ENCODE measurements around the gene CATSPER4. TPM values are rescaled to one million over a fixed set of nuclear protein-coding genes. Genes with fewer than 3 reads are reported as not detected.

The CATSPER4 gene
- not detected in 2 replicates for total RNA-seq

DNA sequence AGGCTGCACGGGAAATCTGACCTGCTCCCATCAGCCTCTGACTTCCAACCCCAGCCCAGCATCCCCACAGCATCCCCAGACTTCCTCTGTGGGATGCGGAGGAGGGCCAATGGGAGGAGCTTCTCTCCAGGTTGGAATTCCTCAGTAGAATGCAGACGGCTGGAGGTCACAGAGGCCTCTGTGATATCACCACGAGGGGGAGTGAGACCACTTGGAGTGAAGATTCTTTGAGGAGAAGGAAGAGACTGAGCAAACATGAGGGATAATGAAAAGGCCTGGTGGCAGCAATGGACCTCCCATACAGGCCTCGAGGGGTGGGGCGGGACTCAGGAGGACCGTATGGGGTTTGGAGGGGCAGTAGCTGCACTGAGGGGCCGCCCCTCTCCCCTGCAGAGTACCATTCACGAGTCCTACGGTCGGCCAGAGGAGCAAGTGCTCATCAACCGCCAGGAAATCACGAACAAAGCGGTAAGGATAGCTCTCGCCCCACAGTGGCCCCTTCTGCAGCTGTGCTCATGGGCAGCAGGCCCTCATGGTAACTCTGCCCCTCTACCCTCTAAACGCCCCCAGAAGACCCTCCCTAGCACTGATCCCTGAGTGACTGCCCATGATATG lies at the start of gene CATSPER4:
TSS of gene CATSPER4 (plus strand) at position 230 of the 615 bp plus-strand sequence. CDS start at position 256, 26 bp downstream.
- no peak within 1 kb of the TSS for H3K4me3 ChIP-seq (ENCODE audit: low read depth, low read length)
- peak; percentile 8 for DNase-seq (ENCODE audit: low read depth)
- TF ChIP-seq CTCF (IDR thresholded peaks at IDR 0.05; ENCODE audit: insufficient read depth, low read depth, low read length), result peak; percentile 20

DNA sequence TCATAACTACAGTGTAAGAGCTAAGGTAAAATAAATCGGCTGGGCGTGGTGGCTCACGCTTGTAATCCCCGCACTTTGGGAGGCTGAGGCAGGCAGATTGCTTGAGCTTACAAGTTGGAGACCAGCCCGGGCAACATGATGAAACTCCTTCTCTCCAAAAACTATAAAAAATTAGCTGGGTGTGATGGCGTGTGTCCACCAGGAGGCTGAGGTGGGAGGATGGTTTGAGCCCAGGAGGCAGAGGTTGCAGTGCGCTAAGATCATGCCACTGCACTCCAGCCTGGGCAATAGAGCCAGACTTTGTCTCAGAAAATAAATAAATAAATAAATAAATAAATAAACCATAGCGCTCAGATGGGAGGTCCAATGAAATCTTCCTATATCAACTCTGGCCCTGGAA lies 48.2 kb upstream of the CATSPER4 start:
- TF ChIP-seq CTCF (IDR thresholded peaks at IDR 0.05; ENCODE audit: insufficient read depth, low read depth, low read length), result peak; percentile 20
- no peak overlapping the region for H3K4me3 ChIP-seq (ENCODE audit: low read depth, low read length)
- DNase-seq (ENCODE audit: low read depth), result peak; percentile 17

GRCh38 chr1:26145041-26145959 lies 45.1 kb upstream of the CATSPER4 start:
- peak; percentile 77 for TF ChIP-seq CTCF (IDR thresholded peaks at IDR 0.05; ENCODE audit: insufficient read depth, low read depth, low read length)
- no peak overlapping the region for H3K4me3 ChIP-seq (ENCODE audit: low read depth, low read length)
- DNase-seq (ENCODE audit: low read depth), result peak; percentile 87

DNA sequence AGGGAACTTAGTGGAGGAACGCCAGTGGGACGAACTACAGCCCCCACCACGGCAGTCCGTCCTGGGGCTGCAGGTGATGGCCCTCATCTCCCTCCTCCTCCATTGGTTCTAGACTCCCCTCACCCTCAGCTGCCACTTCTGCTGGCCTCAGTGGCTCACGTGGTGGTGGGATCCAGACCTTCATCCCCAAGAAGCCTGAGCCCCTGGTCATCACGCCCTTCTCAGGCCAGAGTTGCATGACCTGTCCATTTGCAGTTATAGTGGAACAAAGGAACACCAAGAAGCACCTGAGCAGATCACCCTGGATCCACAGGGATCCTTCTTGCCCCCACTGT lies 44.5 kb upstream of the CATSPER4 start:
- no peak for TF ChIP-seq CTCF (IDR thresholded peaks at IDR 0.05; ENCODE audit: insufficient read depth, low read depth, low read length)
- no peak for DNase-seq (ENCODE audit: low read depth)

GRCh38 chr1:26148887-26149286 lies 41.5 kb upstream of the CATSPER4 start:
- no peak for DNase-seq (ENCODE audit: low read depth)
- H3K4me3 ChIP-seq (ENCODE audit: low read depth, low read length), result no peak overlapping the region
- no peak for TF ChIP-seq CTCF (IDR thresholded peaks at IDR 0.05; ENCODE audit: insufficient read depth, low read depth, low read length)

More for the DNA sequence above, 44.5 kb upstream of the CATSPER4 start:
- H3K4me3 ChIP-seq (ENCODE audit: low read depth, low read length), result no peak overlapping the region

DNA sequence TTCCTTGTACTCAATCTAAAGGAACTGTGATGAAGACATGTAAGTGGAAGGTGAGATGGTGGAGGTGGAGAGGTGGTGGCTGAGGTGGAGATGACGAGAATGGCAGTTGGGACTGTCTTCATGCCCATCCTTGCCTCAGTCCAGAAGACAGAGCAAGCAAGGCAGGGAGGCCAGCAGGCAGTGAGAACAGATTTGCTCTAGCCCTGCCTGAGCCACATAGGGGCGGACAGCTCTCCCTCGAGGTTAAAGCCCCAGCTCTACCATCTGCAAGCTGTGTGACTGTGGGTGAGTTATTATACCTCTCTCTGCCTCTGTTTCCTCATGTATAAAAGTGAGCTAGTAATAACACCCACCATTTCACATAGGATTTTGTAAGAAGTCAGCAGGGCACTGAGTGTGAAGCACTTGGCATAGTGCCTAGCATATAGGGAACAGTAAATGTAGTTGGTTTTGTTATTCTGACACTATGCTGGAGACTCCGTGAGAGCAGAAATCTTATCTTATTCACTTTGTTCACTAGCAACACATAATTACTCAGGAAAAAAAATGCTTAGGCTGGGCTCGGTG lies 36.4 kb upstream of the CATSPER4 start:
- TF ChIP-seq CTCF (IDR thresholded peaks at IDR 0.05; ENCODE audit: insufficient read depth, low read depth, low read length), result no peak
- no peak overlapping the region for H3K4me3 ChIP-seq (ENCODE audit: low read depth, low read length)
- DNase-seq (ENCODE audit: low read depth), result no peak
